ENCODE results near the gene GALM.

DNA sequence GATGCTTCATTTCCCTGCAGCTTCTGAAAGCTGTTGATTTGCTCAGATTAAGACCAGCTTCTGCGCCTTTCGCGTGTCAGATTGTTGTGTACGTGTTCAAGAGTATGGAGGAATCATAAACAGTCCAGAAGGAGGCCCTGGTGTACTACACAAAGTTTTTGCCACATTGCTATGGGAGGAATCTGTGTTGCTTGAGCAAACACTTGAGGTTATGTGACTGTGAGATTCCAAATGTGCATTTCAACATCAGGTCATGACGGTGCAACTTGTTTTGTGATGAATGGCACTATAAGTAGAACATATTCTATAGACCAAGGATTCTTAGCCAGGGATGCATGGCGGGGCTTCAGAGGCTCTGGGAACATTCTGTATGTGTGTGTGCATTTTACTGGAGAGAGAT is 50.3 kb downstream of the GALM start:
- TF ChIP-seq, protein P1, sequence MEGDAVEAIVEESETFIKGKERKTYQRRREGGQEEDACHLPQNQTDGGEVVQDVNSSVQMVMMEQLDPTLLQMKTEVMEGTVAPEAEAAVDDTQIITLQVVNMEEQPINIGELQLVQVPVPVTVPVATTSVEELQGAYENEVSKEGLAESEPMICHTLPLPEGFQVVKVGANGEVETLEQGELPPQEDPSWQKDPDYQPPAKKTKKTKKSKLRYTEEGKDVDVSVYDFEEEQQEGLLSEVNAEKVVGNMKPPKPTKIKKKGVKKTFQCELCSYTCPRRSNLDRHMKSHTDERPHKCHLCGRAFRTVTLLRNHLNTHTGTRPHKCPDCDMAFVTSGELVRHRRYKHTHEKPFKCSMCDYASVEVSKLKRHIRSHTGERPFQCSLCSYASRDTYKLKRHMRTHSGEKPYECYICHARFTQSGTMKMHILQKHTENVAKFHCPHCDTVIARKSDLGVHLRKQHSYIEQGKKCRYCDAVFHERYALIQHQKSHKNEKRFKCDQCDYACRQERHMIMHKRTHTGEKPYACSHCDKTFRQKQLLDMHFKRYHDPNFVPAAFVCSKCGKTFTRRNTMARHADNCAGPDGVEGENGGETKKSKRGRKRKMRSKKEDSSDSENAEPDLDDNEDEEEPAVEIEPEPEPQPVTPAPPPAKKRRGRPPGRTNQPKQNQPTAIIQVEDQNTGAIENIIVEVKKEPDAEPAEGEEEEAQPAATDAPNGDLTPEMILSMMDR (IDR thresholded peaks at IDR 0.05; ENCODE audit: poor library complexity, severe bottlenecking), result no peak
- TF ChIP-seq POLR2AphosphoS5 (IDR thresholded peaks at IDR 0.05) (no peak), RAD21 (conservative IDR thresholded peaks at IDR 0.05) (no peak), EP300 (conservative IDR thresholded peaks at IDR 0.05; ENCODE audit: poor library complexity, severe bottlenecking) (no peak), EZH2 (IDR thresholded peaks at IDR 0.05; ENCODE audit: borderline replicate concordance, insufficient read depth, low read length, poor library complexity, severe bottlenecking) (no peak), MXI1 (conservative IDR thresholded peaks at IDR 0.05; ENCODE audit: poor library complexity, severe bottlenecking) (no peak)
- TF ChIP-seq, protein P2, sequence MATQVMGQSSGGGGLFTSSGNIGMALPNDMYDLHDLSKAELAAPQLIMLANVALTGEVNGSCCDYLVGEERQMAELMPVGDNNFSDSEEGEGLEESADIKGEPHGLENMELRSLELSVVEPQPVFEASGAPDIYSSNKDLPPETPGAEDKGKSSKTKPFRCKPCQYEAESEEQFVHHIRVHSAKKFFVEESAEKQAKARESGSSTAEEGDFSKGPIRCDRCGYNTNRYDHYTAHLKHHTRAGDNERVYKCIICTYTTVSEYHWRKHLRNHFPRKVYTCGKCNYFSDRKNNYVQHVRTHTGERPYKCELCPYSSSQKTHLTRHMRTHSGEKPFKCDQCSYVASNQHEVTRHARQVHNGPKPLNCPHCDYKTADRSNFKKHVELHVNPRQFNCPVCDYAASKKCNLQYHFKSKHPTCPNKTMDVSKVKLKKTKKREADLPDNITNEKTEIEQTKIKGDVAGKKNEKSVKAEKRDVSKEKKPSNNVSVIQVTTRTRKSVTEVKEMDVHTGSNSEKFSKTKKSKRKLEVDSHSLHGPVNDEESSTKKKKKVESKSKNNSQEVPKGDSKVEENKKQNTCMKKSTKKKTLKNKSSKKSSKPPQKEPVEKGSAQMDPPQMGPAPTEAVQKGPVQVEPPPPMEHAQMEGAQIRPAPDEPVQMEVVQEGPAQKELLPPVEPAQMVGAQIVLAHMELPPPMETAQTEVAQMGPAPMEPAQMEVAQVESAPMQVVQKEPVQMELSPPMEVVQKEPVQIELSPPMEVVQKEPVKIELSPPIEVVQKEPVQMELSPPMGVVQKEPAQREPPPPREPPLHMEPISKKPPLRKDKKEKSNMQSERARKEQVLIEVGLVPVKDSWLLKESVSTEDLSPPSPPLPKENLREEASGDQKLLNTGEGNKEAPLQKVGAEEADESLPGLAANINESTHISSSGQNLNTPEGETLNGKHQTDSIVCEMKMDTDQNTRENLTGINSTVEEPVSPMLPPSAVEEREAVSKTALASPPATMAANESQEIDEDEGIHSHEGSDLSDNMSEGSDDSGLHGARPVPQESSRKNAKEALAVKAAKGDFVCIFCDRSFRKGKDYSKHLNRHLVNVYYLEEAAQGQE (IDR thresholded peaks at IDR 0.05; ENCODE audit: borderline replicate concordance), result no peak
